Endothelial cell (in vitro differentiated cells): ENCODE data around the gene MARCHF9. TPM values are rescaled to one million over a fixed set of nuclear protein-coding genes. Genes with fewer than 3 reads are reported as not detected.
"Not testable (repeated sequence)": the region's sequence is repeated elsewhere in the genome, so short reads cannot be mapped to it uniquely, and the experiment has no call there.

ENCODE experiments used
- DNase-seq: peaks from one replicate; pipeline ENCODE4 v3.0.0; 2021; ENCODE audit warnings: low spot score
- H3K27ac Mint-ChIP-seq: one replicate; pipeline ENCODE4 v1.8.0; 2021; ENCODE audit warnings: mixed read lengths, inconsistent platforms; ENCODE audit not compliant: unreplicated experiment
- H3K27me3 Mint-ChIP-seq: one replicate; pipeline ENCODE4 v1.8.0; 2021; ENCODE audit warnings: mild to moderate bottlenecking, moderate library complexity, mixed read lengths, inconsistent platforms; ENCODE audit not compliant: unreplicated experiment
- H3K36me3 Mint-ChIP-seq: one replicate; pipeline ENCODE4 v1.8.0; 2021; ENCODE audit warnings: mild to moderate bottlenecking, low read depth, mixed read lengths, inconsistent platforms; ENCODE audit not compliant: unreplicated experiment
- H3K4me1 Mint-ChIP-seq: one replicate; pipeline ENCODE4 v1.8.0; 2021; ENCODE audit warnings: mild to moderate bottlenecking, mixed read lengths, inconsistent platforms; ENCODE audit not compliant: unreplicated experiment
- H3K4me3 Mint-ChIP-seq: one replicate; pipeline ENCODE4 v1.8.0; 2021; ENCODE audit warnings: mild to moderate bottlenecking, mixed read lengths, inconsistent platforms; ENCODE audit not compliant: unreplicated experiment
- H3K9me3 Mint-ChIP-seq: one replicate; pipeline ENCODE4 v1.8.0; 2021; ENCODE audit warnings: mixed read lengths, inconsistent platforms; ENCODE audit not compliant: unreplicated experiment
- CTCF ChIP-seq: fragments of 200-600 bp; sonication (generic); IDR thresholded peaks from one replicate; pipeline ENCODE4 v1.5.0; 2021; ENCODE audit warnings: antibody characterized with exemption; ENCODE audit not compliant: unreplicated experiment
- total RNA-seq: library from RNA; stranded (reverse); fragmentation: NEBNext Ultra II Directional; extraction: Animal tissue kit (Norgen Biotek cat#: 25700); gene quantifications from one replicate; pipeline ENCODE4 v1.2.1, GENCODE V29; 2021; ENCODE audit not compliant: unreplicated experiment

MARCHF9 gene
- total RNA-seq, 1 donor from 2014 or later, result 2.3 TPM

DNA sequence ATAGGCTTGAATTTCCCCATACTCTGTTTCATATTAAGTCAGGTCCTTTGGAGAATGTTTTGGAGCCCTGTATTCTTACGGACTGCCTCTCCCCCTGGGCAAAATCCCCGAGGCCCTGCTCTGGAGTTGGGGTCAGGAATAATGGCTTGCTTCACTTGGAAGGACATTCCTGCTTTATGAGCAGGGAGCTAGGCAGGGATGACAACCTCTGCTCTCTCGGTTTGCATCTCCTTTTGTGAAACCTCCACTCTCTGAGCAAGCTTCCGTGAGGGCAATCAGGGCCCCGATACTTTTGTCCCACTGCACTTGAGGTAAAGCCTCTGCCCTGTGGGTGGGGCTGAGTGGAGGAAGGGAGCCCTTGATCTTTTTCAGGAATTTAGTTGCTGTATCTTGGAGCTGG, 41.7 kb upstream of the MARCHF9 start:
- H3K27me3 Mint-ChIP-seq, result peaks cover 3% of the 10 kb centered on the region
- DNase-seq, result no peak
- TF ChIP-seq CTCF, result no peak
- H3K27ac Mint-ChIP-seq, result no peak overlapping the region
- H3K9me3 Mint-ChIP-seq, result no peaks in the 10 kb centered on the region
- peaks cover 14% of the 10 kb centered on the region for H3K36me3 Mint-ChIP-seq
- H3K4me3 Mint-ChIP-seq, result no peak overlapping the region
- no peaks in the 10 kb centered on the region for H3K4me1 Mint-ChIP-seq

GRCh38 chr12:57715036-57715748, 39.7 kb upstream of the MARCHF9 start:
- not testable (repeated sequence) for H3K27ac Mint-ChIP-seq, H3K4me3 Mint-ChIP-seq

GRCh38 chr12:57715786-57716185, 39.1 kb upstream of the MARCHF9 start:
- TF ChIP-seq CTCF, result no peak
- no peak overlapping the region for H3K27ac Mint-ChIP-seq
- H3K9me3 Mint-ChIP-seq, result no peaks in the 10 kb centered on the region
- H3K36me3 Mint-ChIP-seq, result peaks cover 34% of the 10 kb centered on the region
- no peak overlapping the region for H3K4me3 Mint-ChIP-seq
- no peak for DNase-seq
- H3K4me1 Mint-ChIP-seq, result peaks cover 6% of the 10 kb centered on the region
- H3K27me3 Mint-ChIP-seq, result peaks cover 3% of the 10 kb centered on the region

More at GRCh38 chr12:57715036-57715748, 39.7 kb upstream of the MARCHF9 start:
- H3K36me3 Mint-ChIP-seq, result peaks cover 33% of the 10 kb centered on the region
- not testable (repeated sequence) for H3K4me1 Mint-ChIP-seq, DNase-seq, H3K27me3 Mint-ChIP-seq, H3K9me3 Mint-ChIP-seq

DNA sequence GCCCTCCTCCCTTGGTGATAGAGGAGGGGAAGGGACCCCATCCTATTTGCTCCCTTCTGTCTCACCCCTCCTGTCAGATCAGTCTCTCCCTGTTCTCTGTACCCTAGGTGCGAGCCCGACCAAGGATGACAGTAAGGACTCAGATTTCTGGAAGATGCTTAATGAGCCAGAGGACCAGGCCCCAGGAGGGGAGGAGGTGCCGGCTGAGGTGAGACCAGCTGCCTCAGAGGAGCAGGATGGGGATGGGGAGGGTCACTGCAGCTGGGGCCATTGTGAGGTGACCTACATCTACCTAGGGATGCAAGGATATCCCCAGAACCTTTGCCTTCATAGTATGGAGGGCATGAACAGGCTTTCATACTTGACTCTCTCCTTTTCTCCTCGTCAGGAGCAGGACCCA, 38.6 kb upstream of the MARCHF9 start:
- no peak for DNase-seq
- TF ChIP-seq CTCF, result no peak
- H3K4me3 Mint-ChIP-seq, result no peak overlapping the region
- H3K4me1 Mint-ChIP-seq, result peaks cover 9% of the 10 kb centered on the region
- peaks cover 39% of the 10 kb centered on the region for H3K36me3 Mint-ChIP-seq
- H3K27me3 Mint-ChIP-seq, result peaks cover 3% of the 10 kb centered on the region
- H3K27ac Mint-ChIP-seq, result no peak overlapping the region
- no peaks in the 10 kb centered on the region for H3K9me3 Mint-ChIP-seq

DNA sequence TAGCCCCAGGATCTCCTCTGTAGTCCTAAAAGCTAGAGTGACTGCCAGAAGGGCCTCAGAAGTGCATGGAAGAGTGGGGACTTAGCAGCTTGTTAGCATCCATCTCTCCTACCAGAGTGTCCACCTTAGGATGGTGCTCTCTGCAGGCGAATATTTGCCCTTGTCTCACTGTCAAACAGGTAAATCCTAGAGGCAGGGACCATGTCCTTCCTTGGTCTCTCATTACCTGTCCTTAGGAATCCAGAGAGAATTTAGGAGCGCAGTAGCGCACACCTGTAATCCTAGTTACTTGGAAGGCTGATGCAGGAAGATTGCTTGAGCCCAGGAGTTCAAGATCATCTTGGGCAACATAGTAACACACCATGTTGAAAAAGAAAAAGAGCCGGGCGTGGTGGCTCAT, 37.8 kb upstream of the MARCHF9 start:
- DNase-seq, result no peak
- Mint-ChIP-seq H3K4me3 (no peak overlapping the region), H3K9me3 (no peaks in the 10 kb centered on the region), H3K27me3 (peaks cover 8% of the 10 kb centered on the region), H3K4me1 (peaks cover 15% of the 10 kb centered on the region), H3K27ac (no peak overlapping the region), H3K36me3 (peaks cover 43% of the 10 kb centered on the region)
- no peak for TF ChIP-seq CTCF
